ENCODE data around the gene SLC12A7. TPM values are rescaled to one million over a fixed set of nuclear protein-coding genes. Genes with fewer than 3 reads are reported as not detected.

SLC12A7 gene
- total RNA-seq, result 9.4 and 11.5 TPM in 2 replicates
- long read RNA-seq, partial matches to known transcripts, result 0 of 2 reads
- long read RNA-seq, other reads (novel, unspliced or antisense), result 2 of 2 reads

GRCh38 chr5:1111727-1112289, at the start of gene SLC12A7:
SLC12A7 (minus strand) TSS chr5:1112063; CDS start chr5:1111991, 72 bp downstream.
- no peaks in the 10 kb centered on the region for H3K36me3 Mint-ChIP-seq (ENCODE audit: unreplicated experiment)
- H3K9me3 Mint-ChIP-seq (ENCODE audit: unreplicated experiment), result no peaks in the 10 kb centered on the region
- peaks cover 7% of the 10 kb centered on the region for H3K4me1 Mint-ChIP-seq (ENCODE audit: unreplicated experiment)
- TF ChIP-seq CTCF (IDR thresholded peaks at IDR 0.05), result no peak
- no peak for DNase-seq (ENCODE audit: extremely low spot score, unreplicated experiment)
- peak within 1 kb of the TSS; percentile 77 for H3K4me3 Mint-ChIP-seq (ENCODE audit: unreplicated experiment)
- peak within 1 kb of the TSS; percentile 62 for H3K27ac Mint-ChIP-seq (ENCODE audit: unreplicated experiment)
- H3K27me3 Mint-ChIP-seq (ENCODE audit: unreplicated experiment), result no peaks in the 10 kb centered on the region

- TF ChIP-seq CTCF (IDR thresholded peaks at IDR 0.05), result no peak
- H3K9me3 Mint-ChIP-seq (ENCODE audit: unreplicated experiment), result no peaks in the 10 kb centered on the region
- no peak overlapping the region for H3K4me3 Mint-ChIP-seq (ENCODE audit: unreplicated experiment)
- H3K27ac Mint-ChIP-seq (ENCODE audit: unreplicated experiment), result no peak overlapping the region
- H3K4me1 Mint-ChIP-seq (ENCODE audit: unreplicated experiment), result no peaks in the 10 kb centered on the region
- no peak for DNase-seq (ENCODE audit: extremely low spot score, unreplicated experiment)
- H3K27me3 Mint-ChIP-seq (ENCODE audit: unreplicated experiment), result peaks cover 42% of the 10 kb centered on the region
- H3K36me3 Mint-ChIP-seq (ENCODE audit: unreplicated experiment), result no peaks in the 10 kb centered on the region
Measured at GRCh38 chr5:1161108-1161832, 49.4 kb upstream of the SLC12A7 start.

- no peak overlapping the region for H3K27ac Mint-ChIP-seq (ENCODE audit: unreplicated experiment)
- no peaks in the 10 kb centered on the region for H3K36me3 Mint-ChIP-seq (ENCODE audit: unreplicated experiment)
- DNase-seq (ENCODE audit: extremely low spot score, unreplicated experiment), result no peak
- H3K27me3 Mint-ChIP-seq (ENCODE audit: unreplicated experiment), result peaks cover 41% of the 10 kb centered on the region
- no peak overlapping the region for H3K4me3 Mint-ChIP-seq (ENCODE audit: unreplicated experiment)
- H3K9me3 Mint-ChIP-seq (ENCODE audit: unreplicated experiment), result no peaks in the 10 kb centered on the region
- TF ChIP-seq CTCF (IDR thresholded peaks at IDR 0.05), result no peak
- H3K4me1 Mint-ChIP-seq (ENCODE audit: unreplicated experiment), result no peaks in the 10 kb centered on the region
Measured at GRCh38 chr5:1159774-1160406, 48.0 kb upstream of the SLC12A7 start.

- TF ChIP-seq CTCF (IDR thresholded peaks at IDR 0.05), result no peak
- no peak overlapping the region for H3K27ac Mint-ChIP-seq (ENCODE audit: unreplicated experiment)
Measured at GRCh38 chr5:1159341-1159675, 47.4 kb upstream of the SLC12A7 start.

More at GRCh38 chr5:1159341-1159675, 47.4 kb upstream of the SLC12A7 start:
- Mint-ChIP-seq H3K9me3 (ENCODE audit: unreplicated experiment) (no peaks in the 10 kb centered on the region), H3K36me3 (ENCODE audit: unreplicated experiment) (no peaks in the 10 kb centered on the region), H3K27me3 (ENCODE audit: unreplicated experiment) (peaks cover 39% of the 10 kb centered on the region), H3K4me1 (ENCODE audit: unreplicated experiment) (no peaks in the 10 kb centered on the region), H3K4me3 (ENCODE audit: unreplicated experiment) (no peak overlapping the region)
- no peak for DNase-seq (ENCODE audit: extremely low spot score, unreplicated experiment)

All from osteocyte (in vitro differentiated cells).